ENCODE results near the gene CFAP58.

DNA sequence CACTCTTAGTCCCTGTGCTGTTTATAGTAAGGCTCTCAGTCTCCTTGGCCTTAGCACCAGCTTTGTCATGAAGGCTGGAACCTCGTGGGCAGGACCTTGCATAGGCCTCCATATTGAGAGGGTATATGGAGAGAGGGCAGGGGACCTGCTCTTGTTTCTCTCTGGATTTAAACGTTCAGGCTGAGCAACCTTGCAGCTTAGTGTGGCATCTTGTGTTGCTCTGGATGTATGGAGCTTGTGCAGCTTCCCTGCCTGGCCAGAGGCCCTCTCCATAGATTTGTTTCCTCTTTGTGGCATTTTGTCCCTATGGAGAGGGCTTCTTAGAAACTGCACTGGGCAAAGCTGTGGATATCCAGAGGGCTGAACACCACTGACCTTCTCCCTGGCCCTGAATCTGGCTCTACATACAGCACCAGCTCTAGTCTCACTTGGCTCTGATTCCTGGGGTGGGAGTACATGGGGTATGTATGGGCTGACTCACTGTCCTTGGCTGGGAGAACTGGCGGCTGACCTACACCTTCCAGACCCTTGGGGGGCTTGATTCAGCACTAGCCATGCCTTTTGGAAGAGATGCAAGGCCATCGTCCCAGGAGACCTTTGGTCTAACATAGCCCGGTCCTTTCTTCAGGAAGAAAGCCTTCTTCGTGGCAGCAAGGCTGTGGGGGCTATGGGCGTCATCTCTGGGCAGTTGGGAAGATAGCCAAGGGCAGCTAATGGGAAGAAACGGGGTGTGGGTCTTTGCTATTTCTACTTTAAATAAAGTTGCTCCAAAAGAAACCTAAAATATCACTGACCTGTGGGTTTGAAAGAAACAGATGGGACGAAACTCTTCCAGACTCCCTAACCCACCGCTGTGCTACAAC lies 45.8 kb upstream of the CFAP58 start:
- TF ChIP-seq, protein P1, sequence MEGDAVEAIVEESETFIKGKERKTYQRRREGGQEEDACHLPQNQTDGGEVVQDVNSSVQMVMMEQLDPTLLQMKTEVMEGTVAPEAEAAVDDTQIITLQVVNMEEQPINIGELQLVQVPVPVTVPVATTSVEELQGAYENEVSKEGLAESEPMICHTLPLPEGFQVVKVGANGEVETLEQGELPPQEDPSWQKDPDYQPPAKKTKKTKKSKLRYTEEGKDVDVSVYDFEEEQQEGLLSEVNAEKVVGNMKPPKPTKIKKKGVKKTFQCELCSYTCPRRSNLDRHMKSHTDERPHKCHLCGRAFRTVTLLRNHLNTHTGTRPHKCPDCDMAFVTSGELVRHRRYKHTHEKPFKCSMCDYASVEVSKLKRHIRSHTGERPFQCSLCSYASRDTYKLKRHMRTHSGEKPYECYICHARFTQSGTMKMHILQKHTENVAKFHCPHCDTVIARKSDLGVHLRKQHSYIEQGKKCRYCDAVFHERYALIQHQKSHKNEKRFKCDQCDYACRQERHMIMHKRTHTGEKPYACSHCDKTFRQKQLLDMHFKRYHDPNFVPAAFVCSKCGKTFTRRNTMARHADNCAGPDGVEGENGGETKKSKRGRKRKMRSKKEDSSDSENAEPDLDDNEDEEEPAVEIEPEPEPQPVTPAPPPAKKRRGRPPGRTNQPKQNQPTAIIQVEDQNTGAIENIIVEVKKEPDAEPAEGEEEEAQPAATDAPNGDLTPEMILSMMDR (IDR thresholded peaks at IDR 0.05 in 4 of 5, conservative IDR thresholded peaks at IDR 0.05 in 1 of 5), result no peak
- TF ChIP-seq POLR2A (IDR thresholded peaks at IDR 0.05), result no peak
